OCI-LY1 (cell line): ENCODE results near the gene ZNF485.

ENCODE experiments used
- CTCF ChIP-seq: fragments of 200-600 bp; sonication (generic), shearing (Covaris generic); IDR thresholded peaks from 2 replicates; pipeline ENCODE4 v1.5.1; 2017; ENCODE audit warnings: mild to moderate bottlenecking, antibody characterized with exemption, low read length, moderate library complexity, mixed read lengths
- EZH2 ChIP-seq: fragments of 200-600 bp; sonication (generic), shearing (Covaris generic); IDR thresholded peaks from 2 replicates; pipeline ENCODE4 v1.8.0; 2017; ENCODE audit warnings: borderline replicate concordance, mixed run types, mild to moderate bottlenecking, antibody characterized with exemption, low read length, moderate library complexity, mixed read lengths

GRCh38 chr10:43605850-43606322, 352 bp upstream of the ZNF485 start:
- no peak for TF ChIP-seq CTCF
- TF ChIP-seq EZH2: no peak
